Uterus (tissue), 4 donors: ENCODE results near the gene CCR3. TPM values are rescaled to one million over a fixed set of nuclear protein-coding genes. Genes with fewer than 3 reads are reported as not detected.

Experiments used
- DNase-seq, 2 donors: peaks; one replicate each; pipeline ENCODE4 v3.0.0-alpha.2; 2019 to 2020
- H3K27ac ChIP-seq, 2 donors: fragments of 200-600 bp; sonication (generic); 1 replicate in 1 of 2; 2 replicates in 1 of 2; pipeline ENCODE4 v1.5.1; 2016 to 2018
- H3K27me3 ChIP-seq, 2 donors: fragments of 200-600 bp; sonication (generic); one replicate each; pipeline ENCODE4 v1.5.1; 2018 to 2019; ENCODE audit warnings: control low read depth in 1 of 2
- H3K36me3 ChIP-seq, 2 donors: fragments of 200-600 bp; sonication (generic); one replicate each; pipeline ENCODE4 v1.5.1; 2019; ENCODE audit warnings: control low read depth in 1 of 2
- H3K4me1 ChIP-seq, 2 donors: fragments of 200-600 bp; sonication (generic); one replicate each; pipeline ENCODE4 v1.5.1; 2018 to 2019; ENCODE audit warnings: control low read depth in 1 of 2
- H3K4me3 ChIP-seq, 2 donors: fragments of 200-600 bp; sonication (generic); 1 replicate in 1 of 2; 2 replicates in 1 of 2; pipeline ENCODE4 v1.5.1; 2018 to 2019; ENCODE audit warnings: mild to moderate bottlenecking in 1 of 2
- H3K9me3 ChIP-seq, 2 donors: fragments of 200-600 bp; sonication (generic); one replicate each; pipeline ENCODE4 v1.5.1; 2019; ENCODE audit warnings: control low read depth in 1 of 2
- CTCF ChIP-seq, 4 experiments: fragments of 200-600 bp in 2 of 4; fragments of 450-650 bp in 2 of 4; sonication (generic) in 2 of 4; IDR thresholded peaks; one replicate each; pipeline ENCODE4 v1.5.1; 2016 to 2019; ENCODE audit warnings: antibody characterized with exemption in 4 of 4, mild to moderate bottlenecking in 2 of 4, moderate library complexity in 1 of 4
- POLR2A ChIP-seq, 2 donors: fragments of 450-650 bp; IDR thresholded peaks; one replicate each; pipeline ENCODE4 v1.6.1; 2016; ENCODE audit warnings: antibody characterized with exemption in 2 of 2, mild to moderate bottlenecking in 1 of 2, moderate library complexity in 1 of 2
- intact Hi-C: fragments of 100-400 bp; cut with DNase I; formaldehyde crosslinking; loops from one replicate; pipeline ENCODE4 v1.15.1; 2023; ENCODE audit warnings: low total_unique reads
- total RNA-seq, 4 donors: library from RNA; depleted of rRNA in 3 of 4; stranded (reverse); fragments of >200 nt in 3 of 4; gene quantifications; one replicate each; pipeline versions ENCODE4 v1.1.0 to v1.2.4, GENCODE V29; 2014 to 2023
- donor health status: DM: yes; HTN: yes; CAD: no.

Gene CCR3
- total RNA-seq, 4 donors from 2014 or later: not detected

DNA sequence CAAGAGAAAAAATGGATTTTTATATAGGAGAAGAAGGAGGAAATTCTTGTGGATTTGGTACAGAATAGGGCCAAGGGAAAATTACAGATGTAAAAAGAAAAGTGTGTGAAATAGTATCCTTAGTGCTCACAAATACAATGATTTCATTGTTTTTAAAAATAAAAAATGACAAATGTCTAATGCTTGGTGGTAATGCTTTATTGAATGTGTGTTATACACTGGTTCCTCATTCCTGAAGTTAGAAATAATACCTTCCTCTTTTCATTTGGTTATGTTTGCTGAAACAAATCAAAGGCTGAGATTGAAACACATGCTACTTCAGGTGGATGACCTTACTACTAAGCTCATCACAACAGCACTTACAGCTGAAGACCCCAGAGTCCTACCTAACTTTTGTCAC is 73.9 kb downstream of the CCR3 start:
- TF ChIP-seq POLR2A (IDR thresholded peaks at IDR 0.05): no peak
- TF ChIP-seq CTCF (IDR thresholded peaks at IDR 0.05): no peak
- no peaks in the 10 kb centered on the region for H3K4me1 ChIP-seq
- intact Hi-C loops: no loop called here
- H3K27ac ChIP-seq: no peak overlapping the region
- H3K36me3 ChIP-seq: no peaks in the 10 kb centered on the region
- no peak overlapping the region for H3K4me3 ChIP-seq
- DNase-seq: no peak
- H3K27me3 ChIP-seq: peaks cover 0 to 1% of the 10 kb centered on the region in 2 donors
- no peaks in the 10 kb centered on the region for H3K9me3 ChIP-seq

Other genes starting within 250 kb of the CCR3 start
- gene FYCO1, start 246.6 kb upstream of the CCR3 start, total RNA-seq: 10 to 100 TPM; 16.5 to 74.4 (median 27.8) TPM
- under 1 TPM in 2 of 4 donors, not detected in 2; 0.07 to 0.15 TPM for gene XCR1, start 215.0 kb upstream of the CCR3 start, total RNA-seq
- 1 to 10 TPM in 3 of 4 donors, under 1 TPM in 1; 0.77 to 9.1 (median 4.3) TPM for gene CCR1, start 34.1 kb upstream of the CCR3 start, total RNA-seq
- gene CCR2, start 111.7 kb downstream of the CCR3 start, total RNA-seq: 1 to 10 TPM in 3 of 4 donors, not detected in 1; 2.7 to 7.1 (median 3.7) TPM
- gene CCR5, start 128.5 kb downstream of the CCR3 start, total RNA-seq: 1 to 10 TPM in 1 of 4 donors, under 1 TPM in 1, not detected in 2; 0.41 to 1.2 TPM
- 1 to 10 TPM in 3 of 4 donors, under 1 TPM in 1; 0.88 to 3.2 (median 1.7) TPM for gene CCRL2, start 164.8 kb downstream of the CCR3 start, total RNA-seq
- gene LTF, start 222.4 kb downstream of the CCR3 start, total RNA-seq: 1 to 10 TPM in 3 of 4 donors, under 1 TPM in 1; 0.59 to 9.0 (median 2.8) TPM